MG63 (cell line): ENCODE results near the gene SPAG7. TPM values are rescaled to one million over a fixed set of nuclear protein-coding genes. Genes with fewer than 3 reads are reported as not detected.

Source experiments
- DNase-seq: peaks from one replicate; pipeline ENCODE4 v3.0.0-alpha.2; 2020
- H3K27me3 ChIP-seq: fragments of 250-450 bp; sonication (Bioruptor Pico); 2 replicates; pipeline ENCODE4 v1.5.1; 2020; ENCODE audit warnings: mild to moderate bottlenecking, moderate library complexity
- H3K36me3 ChIP-seq: fragments of 250-450 bp; sonication (Bioruptor Pico); 2 replicates; pipeline ENCODE4 v1.5.1; 2020; ENCODE audit warnings: mild to moderate bottlenecking, moderate library complexity
- H3K4me3 ChIP-seq: fragments of 250-450 bp; sonication (Bioruptor Pico); 2 replicates; pipeline ENCODE4 v1.5.1; 2020; ENCODE audit warnings: mild to moderate bottlenecking, moderate library complexity
- H3K9me3 ChIP-seq: fragments of 250-450 bp; sonication (Bioruptor Pico); 2 replicates; pipeline ENCODE4 v1.5.1; 2020; ENCODE audit warnings: mild to moderate bottlenecking, moderate library complexity
- total RNA-seq: library from RNA; depleted of rRNA; stranded (reverse); fragments of >200 nt; shearing (Covaris generic); gene quantifications from 2 replicates; pipeline ENCODE4 v1.2.3, GENCODE V29; 2014; ENCODE audit warnings: low replicate concordance; rRNA removed

SPAG7 gene, protein sequence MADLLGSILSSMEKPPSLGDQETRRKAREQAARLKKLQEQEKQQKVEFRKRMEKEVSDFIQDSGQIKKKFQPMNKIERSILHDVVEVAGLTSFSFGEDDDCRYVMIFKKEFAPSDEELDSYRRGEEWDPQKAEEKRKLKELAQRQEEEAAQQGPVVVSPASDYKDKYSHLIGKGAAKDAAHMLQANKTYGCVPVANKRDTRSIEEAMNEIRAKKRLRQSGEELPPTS
- 32.2 and 88.3 TPM in 2 replicates for total RNA-seq

DNA sequence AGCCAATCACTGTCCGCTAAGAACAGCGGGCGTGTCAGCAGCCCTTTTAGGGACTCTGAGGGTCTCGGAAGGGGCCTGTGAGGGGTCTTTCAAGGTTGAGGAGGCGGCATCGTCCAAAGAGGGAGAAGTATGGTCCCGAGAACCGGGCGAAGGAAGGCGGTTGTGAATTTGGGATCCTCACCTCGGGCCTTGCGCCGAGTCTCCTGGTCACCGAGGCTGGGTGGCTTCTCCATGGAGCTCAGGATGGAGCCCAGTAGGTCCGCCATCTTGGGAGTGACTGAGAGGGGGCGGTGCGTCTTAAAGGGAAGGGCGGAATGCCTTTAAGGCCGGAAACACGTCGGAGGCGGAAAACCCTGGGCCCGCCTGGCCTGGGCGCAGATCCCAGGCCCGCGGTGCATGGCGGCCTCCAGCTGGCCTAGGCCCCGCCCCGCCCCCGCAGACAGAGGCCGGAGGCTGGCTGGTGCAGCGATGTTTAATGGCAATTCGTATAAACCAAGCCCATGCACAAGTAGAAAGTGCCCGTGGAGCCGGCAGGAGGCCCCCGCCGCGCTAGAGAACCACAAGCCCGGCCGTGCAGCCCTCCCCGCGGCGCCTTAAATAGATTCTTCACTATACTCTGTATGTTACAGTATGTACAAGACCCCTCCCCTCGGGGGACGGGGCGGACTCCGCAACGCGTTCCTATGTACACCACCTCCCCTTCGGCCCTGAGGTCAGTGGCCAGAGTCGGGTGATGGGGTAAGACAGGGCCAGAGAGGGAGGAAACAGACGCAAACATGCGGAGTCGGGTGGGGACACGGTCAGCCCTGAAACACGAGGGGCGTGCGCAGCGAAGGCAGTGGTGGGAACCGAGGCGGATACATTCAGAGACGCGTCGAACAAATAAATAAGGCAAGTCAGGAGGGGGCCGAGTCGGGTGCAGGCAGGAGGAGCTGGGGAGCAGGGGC is at the start of gene SPAG7:
TSS of gene SPAG7 (minus strand) at position 279 of the 947 bp plus-strand sequence. CDS start at position 266, 13 bp downstream.
- Histone ChIP-seq H3K9me3 (no peaks in the 10 kb centered on the region), H3K27me3 (no peaks in the 10 kb centered on the region), H3K36me3 (peaks cover 42% of the 10 kb centered on the region), H3K4me3 (peak within 1 kb of the TSS; percentile 77)
- peak; percentile 85 for DNase-seq

DNA sequence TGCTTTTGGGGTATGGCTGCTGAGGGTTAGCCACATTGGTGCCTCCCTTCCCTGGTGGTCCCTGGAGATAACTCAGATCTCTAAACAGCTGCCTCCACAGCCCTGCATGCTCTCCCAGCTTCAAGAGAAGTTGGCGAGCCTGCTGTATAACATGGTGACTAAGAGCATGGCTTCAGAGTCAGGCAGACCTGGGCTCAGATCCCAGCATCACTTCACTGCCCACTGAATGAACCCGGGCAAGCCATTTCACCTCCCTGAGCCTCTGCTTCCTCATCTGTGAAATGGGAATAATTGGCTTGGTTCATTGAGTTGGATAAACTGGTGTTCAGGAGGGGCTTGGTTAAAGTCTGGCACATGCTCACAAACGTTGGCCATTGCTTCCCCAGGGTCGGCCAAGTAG is 46.7 kb upstream of the SPAG7 start:
- Histone ChIP-seq H3K4me3 (no peak overlapping the region), H3K27me3 (no peaks in the 10 kb centered on the region), H3K36me3 (peaks cover 14% of the 10 kb centered on the region), H3K9me3 (no peaks in the 10 kb centered on the region)
- DNase-seq: peak; percentile 54

DNA sequence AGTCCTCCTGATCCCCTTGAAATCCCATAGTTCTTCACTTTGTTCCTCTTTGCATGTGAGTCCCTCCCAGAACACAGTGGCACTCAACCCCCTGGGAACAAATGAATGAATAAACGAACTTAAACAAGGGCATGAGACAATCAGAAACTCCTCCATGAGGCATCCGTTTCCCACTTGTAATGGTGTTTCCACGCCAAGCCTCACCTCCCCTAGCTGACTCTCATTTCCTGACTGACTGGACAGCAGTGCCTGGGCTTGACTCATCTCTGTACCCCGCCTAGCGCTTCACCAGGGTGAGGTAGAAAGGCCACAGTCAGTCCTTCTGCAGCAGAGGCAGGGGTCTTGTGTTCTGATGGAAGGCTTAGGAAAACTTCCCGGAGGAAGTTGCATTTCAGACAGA is 44.3 kb upstream of the SPAG7 start:
- no peaks in the 10 kb centered on the region for H3K27me3 ChIP-seq
- H3K4me3 ChIP-seq: no peak overlapping the region
- H3K36me3 ChIP-seq: peaks cover 8% of the 10 kb centered on the region
- no peaks in the 10 kb centered on the region for H3K9me3 ChIP-seq
- DNase-seq: peak; percentile 72

DNA sequence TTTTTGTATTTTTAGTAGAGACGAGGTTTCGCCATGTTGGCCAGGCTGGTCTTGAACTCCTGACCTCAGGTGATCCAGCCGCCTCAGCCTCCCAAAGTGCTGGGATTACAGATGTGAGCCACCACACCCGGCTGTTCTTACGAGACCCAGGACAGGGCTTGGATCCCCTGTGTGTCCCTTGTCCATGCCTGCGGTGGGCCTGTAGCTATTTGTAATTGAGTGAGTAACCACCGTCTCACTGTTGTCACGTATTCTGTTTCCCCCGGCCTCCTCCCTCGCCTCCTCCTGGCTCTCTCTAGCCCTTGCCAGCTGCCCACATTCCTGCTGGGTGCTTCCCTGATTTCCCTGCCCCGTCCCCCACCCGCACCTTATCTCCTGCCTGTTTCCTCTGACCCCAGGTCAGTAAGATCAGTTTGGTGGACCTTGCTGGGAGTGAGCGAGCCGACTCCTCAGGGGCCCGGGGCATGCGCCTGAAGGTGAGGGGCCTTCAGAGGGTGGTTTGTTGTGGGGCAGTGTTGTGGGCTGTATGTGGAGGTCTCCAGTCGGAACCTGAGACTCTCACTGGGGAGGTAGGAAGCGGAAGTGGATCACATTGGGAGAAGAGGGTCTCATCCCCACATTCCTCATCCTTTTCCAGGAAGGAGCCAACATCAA is 35.7 kb upstream of the SPAG7 start:
- Histone ChIP-seq H3K27me3 (no peaks in the 10 kb centered on the region), H3K4me3 (no peak overlapping the region), H3K36me3 (peaks cover 38% of the 10 kb centered on the region), H3K9me3 (no peaks in the 10 kb centered on the region)
- no peak for DNase-seq

DNA sequence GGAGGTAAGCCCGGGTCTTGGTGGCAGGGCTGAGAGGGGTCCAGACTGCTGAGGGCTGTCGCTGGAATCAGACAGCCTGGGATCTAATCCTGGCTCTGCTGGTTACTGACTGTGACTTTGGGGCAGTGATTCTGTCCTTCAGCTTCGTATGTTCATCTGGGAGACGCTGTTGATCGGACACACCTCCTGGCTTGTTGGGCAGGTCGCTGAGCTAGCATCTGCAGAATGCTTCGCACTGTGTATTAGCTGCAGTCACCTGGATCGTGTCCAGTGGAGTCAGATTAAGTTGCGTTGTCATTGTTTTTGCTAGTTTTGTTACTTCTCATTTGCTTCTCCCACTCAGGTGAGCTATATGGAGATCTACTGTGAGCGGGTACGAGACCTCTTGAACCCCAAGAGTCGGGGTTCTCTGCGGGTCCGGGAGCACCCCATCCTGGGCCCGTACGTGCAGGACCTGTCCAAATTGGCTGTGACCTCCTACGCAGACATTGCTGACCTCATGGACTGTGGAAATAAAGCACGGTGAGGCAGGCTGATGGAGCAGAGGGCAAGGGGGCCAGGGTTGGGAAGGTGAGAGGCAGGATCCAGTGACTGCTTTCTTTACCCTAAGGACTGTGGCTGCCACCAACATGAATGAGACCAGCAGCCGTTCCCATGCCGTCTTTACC is 34.6 kb upstream of the SPAG7 start:
- H3K9me3 ChIP-seq: no peaks in the 10 kb centered on the region
- no peak overlapping the region for H3K4me3 ChIP-seq
- DNase-seq: no peak
- no peaks in the 10 kb centered on the region for H3K27me3 ChIP-seq
- H3K36me3 ChIP-seq: peaks cover 38% of the 10 kb centered on the region

DNA sequence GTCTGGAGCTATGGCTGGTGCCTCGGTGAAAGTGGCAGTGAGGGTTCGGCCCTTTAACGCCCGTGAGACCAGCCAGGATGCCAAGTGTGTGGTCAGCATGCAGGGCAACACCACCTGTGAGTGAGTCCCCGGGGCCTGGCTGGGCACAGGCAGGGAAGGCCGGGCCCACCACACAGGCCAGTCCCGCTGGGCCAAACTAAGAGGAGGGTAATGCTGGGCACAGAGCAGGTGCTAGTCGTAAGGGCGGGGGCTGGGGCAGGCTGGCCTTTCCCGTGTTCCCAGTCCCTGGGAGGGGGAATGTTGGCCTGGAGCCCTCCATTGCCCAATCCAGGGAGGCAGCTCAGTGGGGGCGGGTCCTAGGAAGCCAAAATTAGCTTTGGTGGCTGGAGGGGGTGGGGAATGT is 32.6 kb upstream of the SPAG7 start:
- Histone ChIP-seq H3K4me3 (no peak overlapping the region), H3K27me3 (no peaks in the 10 kb centered on the region), H3K36me3 (peaks cover 36% of the 10 kb centered on the region), H3K9me3 (no peaks in the 10 kb centered on the region)
- no peak for DNase-seq

DNA sequence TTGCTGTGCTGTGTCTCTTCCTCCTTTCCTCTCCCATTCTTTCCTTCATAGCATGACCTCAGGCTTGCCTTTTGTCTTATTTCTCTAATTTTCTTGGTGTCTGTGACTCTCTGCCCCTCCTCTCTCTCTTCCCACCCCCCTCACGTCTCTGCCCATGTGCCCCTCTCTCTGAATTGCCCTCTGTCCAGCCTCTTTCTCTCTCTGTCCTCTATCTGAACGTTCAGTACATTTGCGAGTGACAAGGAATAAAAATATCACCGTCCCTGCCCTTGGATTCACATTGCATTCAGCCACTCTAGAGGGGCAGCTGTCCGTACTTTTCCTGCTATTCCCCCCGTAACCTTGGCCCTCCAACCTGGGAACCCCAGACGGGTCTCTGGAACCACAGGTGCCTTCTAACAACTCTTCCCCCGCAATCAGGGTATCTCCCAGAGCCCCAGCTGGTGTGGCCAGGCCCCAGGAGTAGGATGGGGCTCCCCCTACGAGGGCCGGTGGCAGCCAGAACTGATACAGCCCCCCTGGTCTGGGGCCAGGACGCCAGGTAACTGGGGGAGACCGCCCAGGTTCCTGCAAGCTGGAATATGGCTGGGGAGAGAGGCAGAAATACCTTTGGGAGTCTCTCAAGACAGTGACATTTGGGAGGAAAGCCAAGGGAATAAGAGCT is 31.9 kb upstream of the SPAG7 start:
- Histone ChIP-seq H3K9me3 (no peaks in the 10 kb centered on the region), H3K36me3 (peaks cover 29% of the 10 kb centered on the region), H3K27me3 (no peaks in the 10 kb centered on the region), H3K4me3 (peak overlapping the region; percentile 66)
- no peak for DNase-seq

DNA sequence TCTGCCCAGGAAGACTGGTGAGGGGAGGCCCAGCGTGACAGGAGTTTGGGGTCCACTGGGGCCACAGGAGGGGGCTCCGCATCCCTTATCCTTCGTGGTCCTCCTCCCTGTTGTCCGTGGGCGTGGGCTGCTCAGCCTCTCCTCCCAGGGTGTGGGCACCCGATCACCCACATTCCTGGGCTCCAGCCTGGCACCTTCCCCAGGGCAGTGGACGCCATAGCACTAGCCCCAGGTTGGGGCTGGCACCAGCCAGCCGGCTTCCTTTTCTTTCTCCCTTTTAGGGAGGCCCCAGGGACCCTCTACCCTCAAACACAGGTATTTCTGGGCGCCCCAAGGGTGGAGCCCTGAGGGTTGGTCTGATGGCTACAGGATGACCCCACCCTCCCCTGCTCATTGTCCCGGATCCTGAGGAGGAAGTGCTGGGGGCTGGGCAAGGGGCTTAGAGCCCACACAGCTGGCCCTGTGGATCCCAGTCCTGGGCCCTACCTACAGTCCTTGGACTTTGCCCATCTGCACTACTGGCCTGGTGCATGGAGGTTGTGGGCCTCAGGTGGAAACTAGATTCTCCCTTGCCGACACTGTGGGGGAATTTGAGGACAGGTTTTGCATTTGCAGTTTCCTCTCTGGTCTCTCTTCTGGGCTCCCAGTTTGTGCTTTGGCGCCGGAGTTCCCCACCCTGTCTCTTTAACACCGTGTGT is 31.3 kb upstream of the SPAG7 start:
- Histone ChIP-seq H3K9me3 (no peaks in the 10 kb centered on the region), H3K4me3 (peak overlapping the region; percentile 66), H3K36me3 (peaks cover 23% of the 10 kb centered on the region), H3K27me3 (no peaks in the 10 kb centered on the region)
- peak; percentile 19 for DNase-seq

DNA sequence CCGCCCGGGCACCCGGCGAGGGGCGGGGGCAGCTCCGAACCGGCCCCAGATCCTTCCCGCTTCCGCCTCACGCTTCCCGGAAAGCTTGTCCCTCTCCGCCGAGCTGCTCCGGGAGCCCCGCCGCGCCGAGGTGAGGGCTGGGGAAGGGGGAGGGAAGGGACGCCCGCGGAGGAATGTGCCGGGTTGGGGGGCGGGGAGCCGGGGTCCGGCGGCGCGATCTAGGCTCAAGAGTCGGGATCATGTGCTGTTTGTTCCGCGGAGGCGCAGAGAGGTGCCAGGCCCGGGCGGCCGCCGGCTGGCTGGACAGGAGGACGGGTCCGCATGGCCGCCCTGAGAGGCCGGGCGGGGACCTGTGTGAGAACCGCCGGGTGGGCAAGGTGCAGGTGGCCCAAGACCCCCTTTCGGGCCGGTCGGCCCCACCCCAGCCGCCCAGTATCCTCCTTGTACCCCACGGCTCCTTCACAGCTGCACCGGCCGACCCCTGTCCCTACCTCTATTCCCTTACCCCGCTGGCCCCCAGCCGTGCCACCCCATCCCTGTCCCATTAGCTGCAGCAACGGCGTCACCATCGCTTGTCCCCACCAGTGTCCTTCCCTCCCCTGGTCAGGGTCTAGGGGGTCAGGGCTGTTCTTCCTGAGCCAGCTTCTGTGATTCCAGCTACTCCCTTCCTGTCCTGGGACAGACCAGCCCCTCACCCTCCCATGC is 30.6 kb upstream of the SPAG7 start:
- Histone ChIP-seq H3K36me3 (peaks cover 17% of the 10 kb centered on the region), H3K4me3 (peak overlapping the region; percentile 66), H3K9me3 (no peaks in the 10 kb centered on the region), H3K27me3 (no peaks in the 10 kb centered on the region)
- DNase-seq: peak; percentile 6

DNA sequence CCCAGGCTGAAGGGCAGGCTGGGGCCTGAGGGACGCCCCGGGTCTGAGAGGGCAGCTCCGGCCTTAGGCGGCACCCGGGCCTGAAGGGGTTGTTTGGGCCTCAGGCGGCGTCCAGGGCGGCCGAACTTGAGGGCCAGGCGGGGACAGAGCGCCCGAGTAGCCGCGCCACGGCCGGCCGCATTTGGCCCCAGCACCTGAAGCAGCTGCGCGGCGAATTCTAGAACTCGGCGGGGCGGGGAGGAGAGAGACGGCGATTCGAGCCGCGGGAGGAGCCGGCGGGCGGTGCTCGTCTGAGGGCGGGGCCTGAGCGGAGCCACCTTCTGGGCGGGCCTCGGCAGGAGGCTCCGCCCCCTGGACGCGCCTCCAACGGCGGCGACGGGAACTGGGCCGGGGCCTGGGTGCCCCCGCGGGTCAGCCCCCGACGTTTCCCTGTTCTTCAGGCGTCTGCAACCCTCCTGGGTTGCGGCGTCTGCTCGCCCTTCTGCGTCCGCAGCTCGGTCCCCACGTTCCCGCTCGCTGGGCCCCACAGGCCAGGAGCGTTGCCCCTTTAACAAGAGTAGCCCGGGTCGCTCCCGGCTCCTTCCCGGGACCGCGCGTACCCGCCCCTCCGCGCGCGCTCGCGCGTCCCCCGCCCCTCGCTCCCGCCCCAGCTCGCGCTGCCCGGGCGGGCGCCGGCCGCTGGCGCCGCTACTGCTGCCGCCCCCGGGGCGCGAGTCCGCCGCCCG is 29.8 kb upstream of the SPAG7 start, which contains the start of the genes INCA1 and KIF1C:
TSS of gene INCA1 (minus strand) at position 221 of the 725 bp plus-strand sequence. CDS start 3,085 bp downstream, outside the sequence.
TSS of gene KIF1C (plus strand) at position 649 of the 725 bp plus-strand sequence. CDS start 2,297 bp downstream, outside the sequence.
- Histone ChIP-seq H3K4me3 (peak within 1 kb of the TSS; percentile 66), H3K27me3 (no peaks in the 10 kb centered on the region), H3K9me3 (no peaks in the 10 kb centered on the region), H3K36me3 (peaks cover 15% of the 10 kb centered on the region; the same call in 1 of the 2 replicates)
- peak; percentile 82 for DNase-seq

DNA sequence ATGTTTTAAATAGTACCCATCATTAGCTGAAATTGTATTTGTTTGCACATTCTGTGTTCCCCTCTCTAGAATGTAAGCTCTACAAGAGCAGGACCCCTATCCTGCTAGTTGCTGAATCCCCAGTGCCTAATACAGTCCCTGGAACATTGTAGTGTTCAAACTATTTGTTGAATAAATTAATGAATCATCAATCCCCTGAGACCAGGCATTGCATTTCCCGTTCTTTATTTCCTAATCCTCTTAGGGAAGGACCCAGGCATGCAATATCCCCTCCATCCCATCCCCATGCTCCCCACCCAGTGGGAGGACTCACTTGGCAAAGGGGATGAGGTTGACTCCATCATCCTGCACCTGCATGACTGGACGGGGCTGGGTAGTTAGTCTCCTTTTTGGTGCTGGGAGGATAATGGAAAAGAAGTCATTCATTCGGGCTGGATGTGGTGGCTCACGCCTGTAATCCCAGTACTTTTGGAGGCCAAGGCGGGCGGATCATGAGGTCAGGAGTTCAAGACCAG is 26.5 kb upstream of the SPAG7 start:
- H3K27me3 ChIP-seq: no peaks in the 10 kb centered on the region
- no peaks in the 10 kb centered on the region for H3K9me3 ChIP-seq
- H3K4me3 ChIP-seq: no peak overlapping the region
- H3K36me3 ChIP-seq: no peaks in the 10 kb centered on the region
- no peak for DNase-seq

DNA sequence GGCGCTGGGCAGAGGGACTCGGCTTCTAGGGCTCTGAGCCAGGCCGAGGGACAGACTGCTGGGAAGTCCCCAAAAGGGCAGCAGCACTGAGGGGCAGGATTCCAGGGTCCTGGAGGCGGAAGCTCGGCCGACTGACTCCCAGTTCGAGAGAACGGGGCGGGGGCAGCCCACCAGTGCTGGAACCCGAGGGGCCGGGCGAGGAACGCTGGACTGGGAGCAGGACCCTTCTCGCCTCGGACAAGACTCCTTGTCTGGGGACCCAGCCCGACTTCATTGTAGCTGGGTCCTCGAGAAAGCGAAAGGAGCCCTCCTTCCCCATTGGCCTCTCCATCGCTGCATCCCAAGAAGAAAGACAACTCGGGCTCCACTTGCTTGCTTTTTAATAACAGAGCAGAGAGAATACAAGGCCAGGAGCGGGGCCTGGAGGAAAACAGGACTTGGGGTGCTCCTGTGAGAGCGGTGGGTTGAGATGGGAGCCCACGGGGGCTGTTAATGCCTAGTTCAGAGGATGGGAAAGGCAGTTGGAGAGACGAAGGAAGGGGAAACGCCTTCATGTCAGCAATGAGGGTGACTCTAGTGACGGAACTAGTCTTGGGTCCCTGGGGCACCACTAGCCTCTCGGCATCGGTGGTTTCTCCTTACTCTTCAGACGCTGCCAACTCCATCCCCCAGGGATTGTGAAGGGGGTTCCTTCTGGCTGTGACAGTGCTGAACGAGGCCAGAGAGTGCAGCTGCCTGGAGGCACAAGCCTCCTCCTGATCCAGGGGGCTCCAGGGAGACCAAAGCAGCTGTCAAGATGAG is 20.4 kb upstream of the SPAG7 start:
- H3K4me3 ChIP-seq: peak overlapping the region; percentile 66
- H3K27me3 ChIP-seq: no peaks in the 10 kb centered on the region
- DNase-seq: no peak
- H3K36me3 ChIP-seq: no peaks in the 10 kb centered on the region
- no peaks in the 10 kb centered on the region for H3K9me3 ChIP-seq

DNA sequence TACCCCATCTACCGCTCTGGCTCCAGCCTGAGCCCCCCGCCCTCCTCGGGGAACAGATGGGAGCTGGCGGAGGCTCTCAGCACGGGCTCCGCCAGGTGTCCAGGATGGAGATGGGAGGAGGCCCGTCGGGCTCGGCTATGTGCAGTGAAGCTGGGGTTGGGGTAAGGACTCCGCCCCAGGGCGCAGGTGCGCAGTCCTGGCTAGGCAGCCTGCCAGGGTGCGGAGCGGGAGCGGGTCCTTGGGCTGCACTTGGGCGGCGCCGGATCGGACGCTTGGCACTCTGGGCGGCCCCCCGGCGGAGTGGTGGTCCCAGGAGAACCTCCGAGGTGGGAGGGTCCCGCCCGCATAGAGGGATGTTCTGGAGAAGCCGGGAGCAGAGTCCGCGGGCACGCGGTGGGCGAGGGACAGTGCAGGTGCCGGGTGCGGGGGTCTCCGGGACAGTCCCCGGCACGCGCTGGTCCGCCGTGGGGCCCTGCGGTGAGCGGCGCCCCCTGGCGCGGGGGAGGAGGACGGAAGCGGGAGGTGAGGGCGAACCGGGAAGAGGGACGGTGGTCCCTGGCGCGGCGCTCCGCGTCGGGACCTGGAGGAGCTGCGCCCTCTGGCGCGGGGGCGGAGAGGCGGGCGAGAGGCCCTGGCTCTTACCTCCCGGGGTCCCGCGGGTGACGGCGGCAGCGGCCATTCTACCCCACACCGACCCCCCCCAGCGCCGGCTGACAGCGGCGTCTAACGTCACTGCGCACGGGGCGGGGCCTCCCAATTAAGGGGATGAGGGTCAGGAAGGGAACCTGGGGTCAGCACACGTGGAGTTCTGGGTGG is 19.5 kb upstream of the SPAG7 start, which contains the start of gene CAMTA2:
TSS of gene CAMTA2 (minus strand) at position 725 of the 816 bp plus-strand sequence. CDS start 1,453 bp downstream, outside the sequence.
- no peaks in the 10 kb centered on the region for H3K36me3 ChIP-seq
- H3K27me3 ChIP-seq: no peaks in the 10 kb centered on the region
- no peaks in the 10 kb centered on the region for H3K9me3 ChIP-seq
- DNase-seq: peak; percentile 78
- peak within 1 kb of the TSS; percentile 66 for H3K4me3 ChIP-seq
